ENCODE data around the gene SIPA1L3. TPM values are rescaled to one million over a fixed set of nuclear protein-coding genes. Genes with fewer than 3 reads are reported as not detected.

Gene SIPA1L3
- total RNA-seq, 1 experiment from 2014 or later, result 66.3 TPM

DNA sequence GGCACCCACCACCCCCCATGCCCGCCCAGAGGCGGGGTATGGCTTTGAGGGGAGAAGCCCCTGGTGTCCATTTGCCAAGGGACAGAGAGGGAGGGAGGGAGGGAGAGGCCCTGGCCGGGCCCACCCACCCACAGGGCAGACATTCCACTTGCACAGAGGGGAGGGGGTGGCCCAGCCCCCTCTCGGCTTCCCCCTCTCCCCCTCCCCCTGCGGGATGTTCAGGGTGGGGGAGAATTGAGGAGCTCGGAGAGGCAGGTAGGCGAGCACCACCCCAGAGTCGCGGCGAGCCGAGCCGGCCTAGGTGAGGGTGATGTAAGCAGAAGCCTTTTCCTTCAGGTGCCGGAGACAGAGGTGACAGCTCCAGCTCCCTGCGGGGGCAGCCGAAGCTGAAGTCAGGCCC lies 304.8 kb downstream of the SIPA1L3 start:
- no peak for ATAC-seq
- in situ Hi-C loops (cut with HindIII; ENCODE audit: low pct_unique_long_range_greater_than_20kb, low sequenced_read_pairs), result no loop called here
- Histone ChIP-seq H3K27me3 (ENCODE audit: control insufficient read depth, insufficient read depth, low read length) (no peaks in the 10 kb centered on the region), H3K27ac (ENCODE audit: low read length) (no peak overlapping the region), H3K36me3 (ENCODE audit: control insufficient read depth, insufficient read depth, low read length) (no peaks in the 10 kb centered on the region), H3K9me3 (ENCODE audit: control insufficient read depth, insufficient read depth, low read depth, low read length) (no peaks in the 10 kb centered on the region), H3K4me1 (ENCODE audit: control insufficient read depth, insufficient read depth, low read length) (peaks cover 18% of the 10 kb centered on the region), H3K4me3 (ENCODE audit: low read depth in 2 of 2, low read length in 2 of 2) (no peak overlapping the region)
- intact Hi-C loops (cut with micrococcal nuclease; ENCODE audit: unreplicated experiment), result no loop called here
- ChIA-PET POLR2A (no interaction called here), CTCF (interaction anchor here (0.6 kb wide), 1 partner anchor 133 kb away, joined by 7 read pairs; no protein-coding TSS in a partner anchor)
- no peak for DNase-seq (ENCODE audit: low read depth, low spot score)
- no TSS peak for BruUV-seq (replicated peaks)
- TF ChIP-seq, protein P1, sequence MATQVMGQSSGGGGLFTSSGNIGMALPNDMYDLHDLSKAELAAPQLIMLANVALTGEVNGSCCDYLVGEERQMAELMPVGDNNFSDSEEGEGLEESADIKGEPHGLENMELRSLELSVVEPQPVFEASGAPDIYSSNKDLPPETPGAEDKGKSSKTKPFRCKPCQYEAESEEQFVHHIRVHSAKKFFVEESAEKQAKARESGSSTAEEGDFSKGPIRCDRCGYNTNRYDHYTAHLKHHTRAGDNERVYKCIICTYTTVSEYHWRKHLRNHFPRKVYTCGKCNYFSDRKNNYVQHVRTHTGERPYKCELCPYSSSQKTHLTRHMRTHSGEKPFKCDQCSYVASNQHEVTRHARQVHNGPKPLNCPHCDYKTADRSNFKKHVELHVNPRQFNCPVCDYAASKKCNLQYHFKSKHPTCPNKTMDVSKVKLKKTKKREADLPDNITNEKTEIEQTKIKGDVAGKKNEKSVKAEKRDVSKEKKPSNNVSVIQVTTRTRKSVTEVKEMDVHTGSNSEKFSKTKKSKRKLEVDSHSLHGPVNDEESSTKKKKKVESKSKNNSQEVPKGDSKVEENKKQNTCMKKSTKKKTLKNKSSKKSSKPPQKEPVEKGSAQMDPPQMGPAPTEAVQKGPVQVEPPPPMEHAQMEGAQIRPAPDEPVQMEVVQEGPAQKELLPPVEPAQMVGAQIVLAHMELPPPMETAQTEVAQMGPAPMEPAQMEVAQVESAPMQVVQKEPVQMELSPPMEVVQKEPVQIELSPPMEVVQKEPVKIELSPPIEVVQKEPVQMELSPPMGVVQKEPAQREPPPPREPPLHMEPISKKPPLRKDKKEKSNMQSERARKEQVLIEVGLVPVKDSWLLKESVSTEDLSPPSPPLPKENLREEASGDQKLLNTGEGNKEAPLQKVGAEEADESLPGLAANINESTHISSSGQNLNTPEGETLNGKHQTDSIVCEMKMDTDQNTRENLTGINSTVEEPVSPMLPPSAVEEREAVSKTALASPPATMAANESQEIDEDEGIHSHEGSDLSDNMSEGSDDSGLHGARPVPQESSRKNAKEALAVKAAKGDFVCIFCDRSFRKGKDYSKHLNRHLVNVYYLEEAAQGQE (IDR thresholded peaks at IDR 0.05; ENCODE audit: insufficient read depth in 1 of 2, low read depth in 2 of 2, low read length in 1 of 2), result no peak
- TF ChIP-seq TCF7L2 (IDR thresholded peaks at IDR 0.05; ENCODE audit: low read depth, low read length) (no peak), SIN3A (IDR thresholded peaks at IDR 0.05; ENCODE audit: borderline replicate concordance, insufficient read depth, low read depth, low read length) (no peak), POLR2AphosphoS5 (IDR thresholded peaks at IDR 0.05; ENCODE audit: low read depth, low read length) (no peak)
- TF ChIP-seq, protein P2, sequence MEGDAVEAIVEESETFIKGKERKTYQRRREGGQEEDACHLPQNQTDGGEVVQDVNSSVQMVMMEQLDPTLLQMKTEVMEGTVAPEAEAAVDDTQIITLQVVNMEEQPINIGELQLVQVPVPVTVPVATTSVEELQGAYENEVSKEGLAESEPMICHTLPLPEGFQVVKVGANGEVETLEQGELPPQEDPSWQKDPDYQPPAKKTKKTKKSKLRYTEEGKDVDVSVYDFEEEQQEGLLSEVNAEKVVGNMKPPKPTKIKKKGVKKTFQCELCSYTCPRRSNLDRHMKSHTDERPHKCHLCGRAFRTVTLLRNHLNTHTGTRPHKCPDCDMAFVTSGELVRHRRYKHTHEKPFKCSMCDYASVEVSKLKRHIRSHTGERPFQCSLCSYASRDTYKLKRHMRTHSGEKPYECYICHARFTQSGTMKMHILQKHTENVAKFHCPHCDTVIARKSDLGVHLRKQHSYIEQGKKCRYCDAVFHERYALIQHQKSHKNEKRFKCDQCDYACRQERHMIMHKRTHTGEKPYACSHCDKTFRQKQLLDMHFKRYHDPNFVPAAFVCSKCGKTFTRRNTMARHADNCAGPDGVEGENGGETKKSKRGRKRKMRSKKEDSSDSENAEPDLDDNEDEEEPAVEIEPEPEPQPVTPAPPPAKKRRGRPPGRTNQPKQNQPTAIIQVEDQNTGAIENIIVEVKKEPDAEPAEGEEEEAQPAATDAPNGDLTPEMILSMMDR (IDR thresholded peaks at IDR 0.05), result no peak

DNA sequence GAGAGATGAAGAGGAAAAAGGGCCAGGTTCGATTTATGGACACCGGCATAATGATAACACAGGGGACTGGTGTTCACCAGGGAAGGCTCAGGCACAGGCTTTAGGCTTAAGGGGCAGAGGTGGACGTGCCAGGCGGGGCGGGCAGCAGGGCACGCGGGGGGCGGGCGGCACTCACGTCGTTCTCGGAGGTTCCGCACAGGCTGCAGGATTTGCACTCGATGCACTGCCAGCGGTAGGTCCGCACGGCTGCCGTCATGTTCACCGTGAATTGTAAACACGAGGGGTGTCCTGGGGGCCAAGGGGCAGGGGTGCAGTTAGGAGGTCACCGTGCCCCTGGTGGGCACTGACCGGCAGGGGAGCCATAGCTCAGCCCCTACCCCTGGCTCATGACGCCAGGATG lies 306.5 kb downstream of the SIPA1L3 start:
- ATAC-seq, result no peak
- Histone ChIP-seq H3K27me3 (ENCODE audit: control insufficient read depth, insufficient read depth, low read length) (no peaks in the 10 kb centered on the region), H3K9me3 (ENCODE audit: control insufficient read depth, insufficient read depth, low read depth, low read length) (no peaks in the 10 kb centered on the region), H3K4me1 (ENCODE audit: control insufficient read depth, insufficient read depth, low read length) (peaks cover 16% of the 10 kb centered on the region), H3K27ac (ENCODE audit: low read length) (no peak overlapping the region), H3K4me3 (ENCODE audit: low read depth in 2 of 2, low read length in 2 of 2) (no peak overlapping the region), H3K36me3 (ENCODE audit: control insufficient read depth, insufficient read depth, low read length) (no peaks in the 10 kb centered on the region)
- intact Hi-C loops (cut with micrococcal nuclease; ENCODE audit: unreplicated experiment), result no loop called here
- in situ Hi-C loops (cut with HindIII; ENCODE audit: low pct_unique_long_range_greater_than_20kb, low sequenced_read_pairs), result no loop called here
- BruUV-seq (replicated peaks), result no TSS peak
- ChIA-PET CTCF (interaction anchor here (0.7 kb wide), 1 partner anchor 337 kb away, joined by 3 read pairs; no protein-coding TSS in a partner anchor), POLR2A (no interaction called here)
- no peak for DNase-seq (ENCODE audit: low read depth, low spot score)
- TF ChIP-seq TCF7L2 (IDR thresholded peaks at IDR 0.05; ENCODE audit: low read depth, low read length) (no peak), POLR2AphosphoS5 (IDR thresholded peaks at IDR 0.05; ENCODE audit: low read depth, low read length) (no peak), SIN3A (IDR thresholded peaks at IDR 0.05; ENCODE audit: borderline replicate concordance, insufficient read depth, low read depth, low read length) (no peak)
- TF ChIP-seq, protein P1 (IDR thresholded peaks at IDR 0.05; ENCODE audit: insufficient read depth in 1 of 2, low read depth in 2 of 2, low read length in 1 of 2), result no peak
- TF ChIP-seq, protein P2 (IDR thresholded peaks at IDR 0.05), result no peak

Data from Panc1 (cell line).